SKM-1 (cell line): ENCODE data around the gene SH3BP4.
"Not testable (repeated sequence)": the region's sequence is repeated elsewhere in the genome, so short reads cannot be mapped to it uniquely, and the experiment has no call there.

Experiments used
- DNase-seq: peaks from one replicate; lab custom pipeline; 2025; ENCODE audit not compliant: unreplicated experiment; lab: John Stamatoyannopoulos, UW

The SH3BP4 gene

DNA sequence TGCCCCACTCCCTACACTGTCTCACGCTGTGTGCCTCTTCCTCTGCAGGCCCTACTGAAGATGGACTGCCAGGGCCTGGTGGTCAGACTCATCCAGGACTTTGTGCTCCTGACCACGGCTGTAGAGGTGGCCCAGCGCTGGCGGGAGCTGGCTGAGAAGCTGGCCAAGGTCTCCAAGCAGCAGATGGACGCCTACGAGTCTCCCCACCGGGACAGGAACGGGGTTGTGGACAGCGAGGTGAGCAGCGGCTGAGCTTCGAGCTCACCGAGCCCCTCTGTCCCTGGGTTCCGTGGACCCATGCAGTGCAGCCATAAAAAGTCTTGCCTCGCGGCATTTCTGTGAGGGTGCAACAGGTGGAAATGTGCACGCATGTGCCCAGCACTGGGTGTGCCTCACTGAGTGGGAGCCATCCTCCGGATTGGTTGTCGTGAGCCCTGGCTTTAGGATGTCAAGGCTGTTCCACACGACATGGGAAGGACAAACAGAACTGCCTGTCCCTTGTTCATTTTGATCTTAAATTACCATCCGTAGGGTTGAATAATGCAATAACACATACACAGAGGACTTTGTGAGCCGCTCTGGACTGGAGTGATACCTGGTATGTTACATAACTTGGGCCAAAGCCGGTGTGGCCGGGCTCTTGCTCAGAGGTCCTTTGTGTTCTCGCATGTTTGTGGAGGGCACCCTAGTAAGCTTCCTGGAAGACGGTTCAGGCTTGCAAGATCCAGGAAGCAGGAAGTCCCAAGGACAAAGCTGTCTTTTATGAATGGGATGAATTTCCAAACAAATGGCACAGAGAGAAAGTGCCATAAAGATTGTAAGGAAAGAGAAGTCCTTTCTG is 100.9 kb downstream of the SH3BP4 start:
- no peak for DNase-seq

DNA sequence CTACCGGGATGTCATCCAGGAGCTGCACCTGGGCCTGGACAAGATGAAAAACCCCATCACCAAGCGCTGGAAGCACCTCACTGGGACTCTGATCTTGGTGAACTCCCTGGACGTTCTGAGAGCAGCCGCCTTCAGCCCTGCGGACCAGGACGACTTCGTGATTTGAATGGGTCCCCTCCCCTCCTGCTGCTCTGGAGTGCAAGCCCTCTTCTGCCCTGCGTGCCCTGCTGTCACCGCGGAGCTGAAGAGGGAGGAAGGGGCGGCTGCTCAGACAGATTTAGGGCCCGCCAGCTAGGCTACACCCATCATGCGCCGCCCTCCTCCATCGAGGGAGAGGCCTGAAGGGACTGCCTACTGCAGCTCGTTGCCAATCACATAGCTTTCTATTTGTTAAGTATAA is 101.8 kb downstream of the SH3BP4 start:
- DNase-seq: no peak

DNA sequence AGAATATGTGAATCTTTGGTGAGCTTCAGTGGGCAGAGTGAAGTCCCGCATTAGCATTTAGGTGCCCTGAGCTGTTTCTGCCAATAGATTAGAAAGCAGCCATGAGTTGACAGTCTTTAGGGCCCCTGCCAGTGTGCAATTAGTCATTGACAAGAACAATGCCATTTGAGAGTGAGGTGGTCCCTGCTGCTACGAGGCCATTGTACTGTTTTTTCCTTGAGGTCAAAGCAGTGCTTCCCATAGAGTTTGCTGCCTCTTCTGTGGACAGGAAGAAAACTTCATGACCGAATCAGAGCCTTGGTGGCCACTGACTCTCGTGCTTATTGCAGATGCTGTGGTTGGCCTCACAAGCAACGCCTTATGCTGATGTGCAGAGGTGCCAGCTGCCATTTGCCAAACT is 102.7 kb downstream of the SH3BP4 start:
- no peak for DNase-seq

DNA sequence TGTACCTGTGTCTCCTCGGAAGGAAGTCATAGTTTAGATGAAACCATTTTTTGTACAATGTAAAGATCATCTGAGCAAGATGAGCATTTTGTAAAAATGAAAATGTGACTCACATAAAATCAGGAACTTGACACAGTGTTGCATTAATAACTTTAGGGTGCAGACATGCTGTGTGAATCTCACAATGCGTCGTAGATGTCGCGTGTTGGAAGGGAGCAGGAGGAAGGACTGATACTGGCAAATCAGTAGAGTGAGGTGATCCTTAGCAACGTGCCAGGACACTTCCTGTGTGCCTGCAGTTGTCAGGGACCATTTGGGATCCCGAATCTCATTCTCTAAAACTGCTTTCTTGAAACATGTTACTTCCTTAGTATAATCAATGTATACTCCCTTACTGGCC is 103.1 kb downstream of the SH3BP4 start:
- no peak for DNase-seq

DNA sequence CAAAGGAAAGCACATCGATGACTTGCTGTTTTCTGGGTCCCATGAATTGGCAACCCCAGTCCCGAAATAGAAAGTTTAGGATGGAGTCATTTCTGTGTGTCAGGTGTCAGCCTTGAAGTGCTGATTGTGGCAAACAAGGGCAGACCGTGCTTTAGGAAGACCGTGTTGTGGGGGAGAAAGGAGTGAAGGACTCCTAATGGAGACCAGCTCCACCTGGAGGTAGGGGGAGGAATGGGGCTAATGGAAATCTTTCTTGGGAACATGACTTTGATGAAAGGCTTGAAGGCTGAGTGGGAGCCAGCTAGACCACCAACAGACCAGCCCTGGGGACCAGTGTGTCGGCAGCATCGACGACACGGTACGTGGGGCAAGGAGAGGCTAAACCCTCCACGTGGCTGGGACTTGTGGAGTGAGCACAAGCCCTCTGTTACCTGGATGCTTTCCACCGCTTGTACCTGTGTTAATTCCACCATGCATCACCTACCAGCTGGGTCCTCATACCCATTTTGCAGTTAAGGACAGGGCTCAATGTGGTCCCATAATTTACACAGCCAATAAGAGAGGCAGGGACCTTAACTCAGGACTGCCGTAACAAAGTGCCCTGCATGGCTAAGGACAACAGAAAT is 104.2 kb downstream of the SH3BP4 start:
- no peak for DNase-seq

DNA sequence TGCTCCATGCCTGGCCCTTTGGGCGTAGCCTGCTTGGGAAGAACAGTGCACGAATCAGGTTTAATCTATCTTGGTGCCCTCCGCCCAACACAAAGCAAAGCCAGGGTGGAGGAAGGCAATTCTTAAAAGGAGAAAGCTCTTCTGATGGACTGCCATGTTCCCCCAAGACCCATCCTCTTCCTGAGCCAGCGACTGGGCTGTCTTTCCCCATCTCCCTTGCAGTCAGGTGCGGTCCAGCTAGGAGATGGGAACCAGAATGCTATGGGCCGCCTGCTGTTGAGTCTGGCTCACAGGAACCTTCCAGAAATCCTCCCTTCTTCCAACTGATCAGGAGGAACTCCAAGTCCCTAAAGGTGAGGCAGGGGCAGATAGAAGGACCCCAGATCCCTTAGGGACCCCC is 105.0 kb downstream of the SH3BP4 start:
- no peak for DNase-seq

DNA sequence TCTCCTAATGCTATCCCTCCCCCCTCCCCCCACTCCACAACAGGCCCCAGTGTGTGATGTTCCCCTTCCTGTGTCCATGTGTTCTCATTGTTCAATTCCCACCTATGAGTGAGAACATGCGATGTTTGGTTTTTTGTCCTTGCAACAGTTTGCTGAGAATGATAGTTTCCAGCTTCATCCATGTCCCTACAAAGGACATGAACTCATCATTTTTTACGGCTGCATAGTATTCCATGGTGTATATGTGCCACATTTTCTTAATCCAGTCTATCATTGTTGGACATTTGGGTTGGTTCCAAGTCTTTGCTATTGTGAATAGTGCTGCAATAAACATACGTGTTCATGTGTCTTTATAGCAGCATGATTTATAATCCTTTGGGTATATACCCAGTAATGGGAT is 105.8 kb downstream of the SH3BP4 start:
- DNase-seq: not testable (repeated sequence)

DNA sequence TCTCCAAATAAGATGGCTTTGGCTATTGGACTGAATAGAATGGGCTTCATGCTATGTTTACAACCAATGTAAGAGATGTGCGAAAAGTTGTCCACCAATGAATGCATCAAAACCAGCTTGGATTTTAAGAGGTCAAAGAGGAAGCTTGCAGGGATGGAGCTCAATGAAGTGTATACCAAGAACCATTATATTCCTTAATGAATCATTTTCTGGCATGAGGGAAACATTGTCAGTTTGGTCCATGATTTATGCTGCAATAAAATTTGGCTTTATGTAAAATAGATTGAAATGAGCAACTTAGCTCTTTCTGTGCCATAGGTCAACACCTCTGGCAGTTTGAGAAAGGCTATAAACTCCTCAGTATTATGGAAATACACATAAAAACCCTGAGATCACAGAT is 107.3 kb downstream of the SH3BP4 start:
- DNase-seq: no peak

DNA sequence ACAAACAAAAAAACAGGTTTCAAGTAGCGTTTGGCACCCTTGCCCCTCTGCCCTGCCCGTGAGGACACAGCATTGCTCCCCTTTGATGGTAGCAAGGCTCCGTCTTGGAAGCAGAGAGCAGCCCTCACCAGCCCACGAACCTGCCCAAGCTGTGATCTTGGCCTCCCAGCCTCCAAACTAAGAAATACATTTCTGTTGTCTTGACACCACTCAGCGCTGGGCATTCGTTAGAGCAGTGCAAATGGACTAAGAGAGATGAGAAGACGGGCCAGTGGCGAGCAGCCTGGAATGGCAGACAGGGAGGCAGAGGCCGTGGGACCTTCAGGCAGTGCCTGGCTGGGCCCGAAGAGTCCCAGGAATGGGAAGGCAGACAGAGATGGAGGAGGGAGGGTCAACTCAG is 109.8 kb downstream of the SH3BP4 start:
- no peak for DNase-seq

DNA sequence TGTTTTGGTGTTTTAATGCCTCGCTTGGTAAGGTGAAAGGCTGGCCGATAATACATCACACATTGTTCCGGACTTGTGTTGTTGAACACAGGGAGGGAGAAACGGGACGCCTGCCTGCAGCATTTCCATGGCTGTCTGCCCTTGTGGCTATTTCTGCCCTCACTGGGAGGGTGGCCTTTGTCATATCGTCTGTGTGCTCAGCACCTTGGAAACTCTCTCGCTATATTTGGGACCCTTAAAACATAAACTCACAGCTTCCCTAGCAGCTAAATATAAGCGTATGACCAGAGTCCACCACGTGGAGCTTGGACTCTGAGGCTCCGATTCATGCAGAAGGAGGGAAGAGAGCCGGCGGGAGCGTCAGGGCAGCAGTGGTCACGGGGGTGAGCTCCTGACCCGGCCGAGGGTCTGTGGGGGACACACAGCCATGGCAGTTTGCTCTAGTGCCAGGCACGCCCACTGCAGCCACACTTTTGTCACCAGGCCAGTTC is 111.7 kb downstream of the SH3BP4 start:
- no peak for DNase-seq

DNA sequence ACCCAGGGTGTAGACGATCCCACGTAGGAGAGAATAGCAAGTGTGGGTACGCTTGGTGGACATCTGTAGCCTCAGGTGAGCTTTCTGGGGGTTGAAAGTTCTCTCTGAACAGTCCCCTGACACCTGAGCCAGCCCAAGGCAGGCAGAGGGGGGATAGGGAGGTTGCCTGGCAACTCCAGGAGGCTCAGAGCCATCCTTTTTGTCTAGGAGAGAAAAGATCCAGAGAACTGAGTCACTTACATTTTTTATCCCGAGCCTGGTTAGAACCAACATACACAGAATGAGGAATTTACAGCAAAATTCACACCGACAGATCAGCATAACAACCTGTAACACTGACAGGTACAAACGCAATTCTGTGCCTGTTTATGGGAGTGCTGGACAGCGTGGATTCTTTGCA is 113.2 kb downstream of the SH3BP4 start:
- no peak for DNase-seq

DNA sequence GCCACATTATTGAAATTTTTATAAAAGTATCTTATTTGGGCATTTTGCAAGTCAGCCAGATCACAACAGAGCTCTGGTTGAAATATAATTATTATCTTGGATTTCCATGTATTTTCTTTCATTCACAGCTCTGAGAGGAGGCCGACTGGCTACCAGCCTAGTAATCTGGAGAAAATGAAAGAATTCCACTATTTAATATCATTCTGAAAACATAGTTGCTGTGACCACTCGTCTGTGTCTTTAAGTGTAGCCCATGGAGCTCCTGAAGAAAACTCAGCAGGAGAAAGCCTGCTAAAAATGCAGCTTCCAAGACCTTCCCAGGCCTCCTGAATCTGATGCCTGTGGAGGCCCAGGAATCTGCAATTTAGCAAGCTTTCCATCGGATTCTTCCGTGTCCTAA is 114.7 kb downstream of the SH3BP4 start:
- DNase-seq: no peak

DNA sequence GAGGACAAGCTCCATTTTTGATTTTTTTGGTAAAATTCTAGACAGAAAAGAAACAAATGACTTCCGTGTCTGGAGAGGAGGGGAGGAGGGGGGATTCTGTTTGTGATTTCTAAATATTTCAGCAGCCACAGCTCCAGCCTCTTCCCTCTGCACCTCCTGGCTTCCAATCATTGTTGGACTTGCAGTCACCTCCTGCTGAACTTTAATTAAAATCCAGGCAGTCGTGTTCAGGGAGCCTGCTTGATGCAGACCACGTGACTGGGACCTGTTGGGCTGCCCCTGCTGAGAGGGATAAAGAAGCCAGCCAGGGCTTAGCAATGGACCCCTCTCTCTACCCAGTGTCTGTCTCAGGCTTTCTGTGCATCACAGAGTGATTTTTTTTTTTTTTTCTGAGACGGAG is 115.1 kb downstream of the SH3BP4 start:
- no peak for DNase-seq

DNA sequence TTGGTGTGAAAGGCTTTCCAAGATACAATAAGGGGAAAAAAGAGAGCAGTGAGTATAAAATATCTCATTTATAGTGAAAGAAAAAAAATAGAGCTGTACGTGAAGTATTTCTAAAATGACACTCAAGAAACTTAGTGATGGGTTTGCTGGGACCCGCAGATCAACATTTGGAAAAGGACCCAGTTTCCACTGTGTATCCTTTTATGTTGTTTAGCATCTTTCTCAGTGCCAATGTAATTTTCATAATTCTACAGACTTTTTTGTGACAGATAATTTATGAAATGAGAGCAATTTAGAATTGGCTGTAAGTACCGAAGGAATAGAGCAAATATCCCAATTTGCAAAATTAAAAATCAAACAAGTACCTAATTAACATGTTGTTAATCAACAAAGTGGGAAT is 116.9 kb downstream of the SH3BP4 start:
- DNase-seq: no peak

DNA sequence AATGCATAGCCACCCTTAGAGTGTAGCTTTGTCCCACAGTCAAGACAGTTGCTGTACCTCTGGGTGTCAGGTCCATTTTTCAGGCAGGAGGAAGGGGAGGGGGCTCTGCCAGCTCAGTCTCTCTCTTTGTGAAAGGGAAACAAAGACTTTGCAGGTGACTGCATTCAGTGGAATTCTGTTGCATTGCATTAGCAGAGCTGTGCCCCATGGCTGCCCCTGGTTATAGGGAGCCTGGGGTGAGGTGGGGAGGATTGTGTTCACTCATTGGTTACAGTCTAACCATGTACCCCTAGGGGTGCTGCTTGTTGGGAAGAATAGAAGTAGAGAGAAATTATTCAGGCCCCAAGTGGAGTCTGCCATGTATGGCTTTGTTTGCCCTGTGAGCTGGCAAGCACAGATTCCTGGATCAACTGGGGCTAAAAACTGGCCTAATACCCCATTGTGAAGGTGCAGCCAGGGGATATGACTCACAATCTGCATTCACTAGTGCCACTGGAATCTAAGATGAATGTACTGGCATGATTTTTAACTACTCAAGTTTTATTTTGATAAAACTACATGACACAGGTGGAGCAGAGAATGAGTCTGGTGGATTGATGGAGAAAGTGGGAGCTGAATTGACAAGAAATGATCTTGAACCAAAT is 118.4 kb downstream of the SH3BP4 start:
- DNase-seq: no peak

DNA sequence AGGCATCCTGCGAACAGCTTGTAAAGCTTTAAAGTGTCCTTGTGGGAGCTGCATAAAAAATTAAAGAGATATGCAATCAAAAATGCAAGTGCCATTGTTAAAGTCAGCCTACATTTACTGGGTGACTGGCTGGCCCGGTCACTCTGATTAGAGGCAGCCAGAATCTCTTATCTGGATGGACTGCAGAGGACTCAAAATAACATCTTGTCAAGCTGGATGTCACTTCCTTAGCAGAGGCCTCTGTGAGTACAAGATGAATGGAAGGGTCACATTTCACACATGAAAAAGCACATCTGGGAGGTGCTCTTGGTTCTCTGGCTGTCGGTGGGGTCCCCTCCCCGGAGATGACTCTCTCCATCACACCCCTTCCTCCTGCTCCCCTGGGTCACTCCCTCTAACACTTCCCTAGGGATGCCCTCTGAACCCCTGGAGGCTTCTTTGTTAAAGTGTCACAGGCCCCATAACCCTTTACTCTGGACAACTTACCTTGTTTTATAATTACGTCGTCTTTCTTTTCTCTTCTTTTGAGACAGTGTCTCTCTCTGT is 122.1 kb downstream of the SH3BP4 start:
- no peak for DNase-seq

DNA sequence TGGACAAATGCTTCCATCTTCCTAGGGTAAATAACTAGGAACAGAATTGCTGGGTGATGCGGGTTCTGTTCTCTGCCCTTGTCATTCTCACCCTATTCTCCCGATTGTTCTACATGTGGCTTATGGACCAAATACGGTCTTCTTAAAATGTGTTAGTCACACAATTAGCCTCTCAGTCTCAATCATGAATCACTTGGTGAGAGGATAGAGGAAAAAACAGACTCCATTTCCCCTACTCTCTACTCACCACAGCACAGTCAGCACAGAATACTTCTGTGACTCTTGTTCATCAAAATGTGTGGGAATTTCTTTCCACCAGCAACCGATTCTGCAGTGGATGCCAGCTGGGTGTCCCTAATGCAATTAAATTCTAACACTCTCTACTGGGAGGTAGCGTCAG is 125.2 kb downstream of the SH3BP4 start:
- DNase-seq: no peak

DNA sequence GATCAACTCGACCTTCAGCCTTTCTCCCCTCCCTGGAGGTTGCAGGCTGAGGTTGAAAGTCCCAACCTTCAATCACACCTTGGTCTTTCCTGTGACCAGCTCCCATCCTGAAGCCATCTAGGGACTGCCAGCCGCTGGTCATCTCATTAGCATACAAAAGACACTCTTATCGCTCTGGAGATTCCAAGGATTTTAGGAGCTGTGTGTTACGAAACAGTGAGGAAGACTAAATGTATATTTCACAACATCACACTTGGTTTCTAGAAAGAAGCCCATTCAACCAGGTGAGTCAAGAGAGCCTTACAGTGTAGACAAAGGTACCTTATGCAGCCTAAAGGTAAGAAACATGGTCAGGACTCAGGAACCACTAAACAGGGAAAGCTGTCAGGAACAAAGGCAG is 126.4 kb downstream of the SH3BP4 start:
- no peak for DNase-seq

DNA sequence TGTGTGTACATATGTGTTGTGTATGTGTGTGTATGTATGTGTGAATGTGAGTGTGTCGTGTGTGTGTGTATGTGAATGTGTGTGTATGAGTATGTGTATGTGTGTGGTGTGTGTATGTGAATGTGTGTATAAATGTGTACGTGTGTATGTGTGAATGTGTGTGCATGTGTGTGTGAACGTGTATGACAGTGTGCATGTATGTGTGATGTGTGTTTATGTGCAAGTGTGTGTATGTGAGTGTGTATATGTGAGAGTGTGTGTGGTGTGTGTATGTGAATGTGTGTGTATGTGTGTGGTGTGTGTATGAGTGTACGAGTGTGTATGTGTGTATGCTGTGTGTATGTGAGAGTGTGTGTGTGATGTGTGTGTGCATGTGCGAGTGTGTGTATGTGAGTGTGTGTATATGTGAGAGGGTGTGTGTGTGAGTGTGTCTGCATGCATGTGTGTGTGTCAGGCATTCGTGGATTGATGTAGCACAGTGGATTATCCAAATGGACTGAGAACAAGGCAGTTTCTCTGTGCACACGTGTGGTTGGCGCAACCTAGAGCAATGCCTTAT is 127.2 kb downstream of the SH3BP4 start:
- DNase-seq: no peak

DNA sequence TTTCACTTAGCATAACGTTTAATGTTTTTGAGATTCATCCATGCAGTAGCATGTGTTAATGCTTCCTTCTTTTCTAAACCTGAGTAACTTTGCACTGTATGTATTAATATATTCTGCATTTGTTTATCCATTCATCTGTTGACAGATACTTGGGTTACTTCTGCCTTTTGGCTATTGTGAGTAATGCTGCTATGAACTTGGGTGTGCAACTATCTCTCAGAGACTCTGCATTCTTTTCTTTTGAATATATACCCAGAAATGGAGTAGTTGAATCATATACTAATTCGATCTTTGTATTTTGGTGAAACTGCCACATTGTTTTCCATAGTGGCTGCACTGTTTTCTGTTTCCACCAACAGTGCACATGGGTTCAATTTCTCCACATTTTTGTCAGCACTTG is 128.3 kb downstream of the SH3BP4 start:
- DNase-seq: no peak

DNA sequence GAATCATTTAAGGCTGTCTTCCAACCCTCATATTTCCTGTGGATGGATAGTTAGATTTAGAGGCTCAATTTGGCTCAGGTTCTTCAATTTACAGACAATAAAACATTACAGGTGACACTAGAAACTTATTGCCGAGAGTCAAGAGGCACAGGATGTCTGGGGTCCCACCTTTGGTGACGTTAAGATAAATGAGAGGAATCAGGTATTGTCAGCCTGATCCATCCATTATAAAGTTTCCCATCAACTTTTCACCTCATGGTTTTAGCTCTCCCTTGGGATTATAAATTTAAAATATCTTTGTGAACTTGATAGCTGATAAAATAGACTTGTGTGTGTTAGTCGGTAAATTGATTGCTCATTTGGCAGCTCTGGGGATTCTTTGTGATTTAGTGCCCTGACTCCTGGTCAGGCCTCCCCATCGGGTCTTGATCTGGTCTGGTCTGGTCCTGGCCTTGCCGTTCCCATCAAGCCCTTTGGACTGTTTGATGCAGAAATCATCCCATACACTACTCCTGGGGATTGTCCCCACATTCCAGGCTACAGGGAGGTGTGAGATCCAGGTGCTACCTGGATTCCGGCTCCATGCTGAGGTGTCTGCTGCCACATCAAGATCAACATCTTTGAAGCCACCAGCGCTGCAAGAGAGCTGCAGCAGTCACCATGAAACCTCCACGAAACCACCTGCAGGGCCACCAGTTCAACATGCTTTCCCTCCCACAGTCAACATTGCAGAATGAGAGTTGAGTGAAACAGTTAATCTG is 130.9 kb downstream of the SH3BP4 start:
- no peak for DNase-seq
